ENCODE measurements around the gene NECAB2.

Gene NECAB2

GRCh38 chr16:84020353-84020752 is 52.3 kb downstream of the NECAB2 start:
- Histone ChIP-seq H3K79me2 (ENCODE audit: insufficient read depth, low read length) (no peaks in the 10 kb centered on the region), H3K9me3 (ENCODE audit: insufficient read depth, low read depth, low read length) (no peaks in the 10 kb centered on the region)

GRCh38 chr16:84021488-84021887 is 53.4 kb downstream of the NECAB2 start:
- H2AFZ ChIP-seq (ENCODE audit: low read length): no peak overlapping the region
- no peaks in the 10 kb centered on the region for H3K27me3 ChIP-seq (ENCODE audit: insufficient read depth, low read length, poor library complexity, severe bottlenecking)
- no peak overlapping the region for H3K4me2 ChIP-seq (ENCODE audit: low read depth, low read length, poor library complexity, severe bottlenecking)
- no peaks in the 10 kb centered on the region for H3F3A ChIP-seq (ENCODE audit: low read depth)
- no peaks in the 10 kb centered on the region for H3K36me3 ChIP-seq (ENCODE audit: insufficient read depth, low read length)
- no peaks in the 10 kb centered on the region for H3K9me3 ChIP-seq (ENCODE audit: insufficient read depth, low read depth, low read length)
- H3K4me1 ChIP-seq (ENCODE audit: insufficient read depth, low read length, poor library complexity, severe bottlenecking): no peaks in the 10 kb centered on the region
- H3K4me3 ChIP-seq (ENCODE audit: low read length, poor library complexity, severe bottlenecking): no peak overlapping the region
- H3K9ac ChIP-seq (ENCODE audit: low read depth, low read length, poor library complexity, severe bottlenecking): no peak overlapping the region
- TF ChIP-seq EZH2phosphoT487 (IDR thresholded peaks at IDR 0.05; ENCODE audit: borderline replicate concordance): no peak
- no peak for TF ChIP-seq CTCF (conservative IDR thresholded peaks at IDR 0.05; ENCODE audit: low read length)
- H3K79me2 ChIP-seq (ENCODE audit: insufficient read depth, low read length): no peaks in the 10 kb centered on the region
- H3K9me2 ChIP-seq (replicated peaks; ENCODE audit: low read depth, low read length): no peaks in the 10 kb centered on the region
- no peaks in the 10 kb centered on the region for H4K20me1 ChIP-seq (ENCODE audit: insufficient read depth, low read length, poor library complexity, severe bottlenecking)

More at GRCh38 chr16:84020353-84020752, 52.3 kb downstream of the NECAB2 start:
- H3K9ac ChIP-seq (ENCODE audit: low read depth, low read length, poor library complexity, severe bottlenecking): no peak overlapping the region
- H4K20me1 ChIP-seq (ENCODE audit: insufficient read depth, low read length, poor library complexity, severe bottlenecking): no peaks in the 10 kb centered on the region
- H3F3A ChIP-seq (ENCODE audit: low read depth): no peaks in the 10 kb centered on the region
- H3K4me2 ChIP-seq (ENCODE audit: low read depth, low read length, poor library complexity, severe bottlenecking): no peak overlapping the region
- H2AFZ ChIP-seq (ENCODE audit: low read length): no peak overlapping the region
- no peaks in the 10 kb centered on the region for H3K27me3 ChIP-seq (ENCODE audit: insufficient read depth, low read length, poor library complexity, severe bottlenecking)
- TF ChIP-seq EZH2phosphoT487 (IDR thresholded peaks at IDR 0.05; ENCODE audit: borderline replicate concordance) (no peak), CTCF (conservative IDR thresholded peaks at IDR 0.05; ENCODE audit: low read length) (no peak)
- no peaks in the 10 kb centered on the region for H3K36me3 ChIP-seq (ENCODE audit: insufficient read depth, low read length)
- no peaks in the 10 kb centered on the region for H3K4me1 ChIP-seq (ENCODE audit: insufficient read depth, low read length, poor library complexity, severe bottlenecking)
- no peaks in the 10 kb centered on the region for H3K9me2 ChIP-seq (replicated peaks; ENCODE audit: low read depth, low read length)
- H3K4me3 ChIP-seq (ENCODE audit: low read length, poor library complexity, severe bottlenecking): no peak overlapping the region

GRCh38 chr16:84022644-84023043 is 54.6 kb downstream of the NECAB2 start:
- Histone ChIP-seq H2AFZ (ENCODE audit: low read length) (no peak overlapping the region), H3K4me2 (ENCODE audit: low read depth, low read length, poor library complexity, severe bottlenecking) (no peak overlapping the region)

More at GRCh38 chr16:84022644-84023043, 54.6 kb downstream of the NECAB2 start:
- Histone ChIP-seq H3K9me2 (replicated peaks; ENCODE audit: low read depth, low read length) (no peaks in the 10 kb centered on the region), H3K36me3 (ENCODE audit: insufficient read depth, low read length) (no peaks in the 10 kb centered on the region), H3K4me3 (ENCODE audit: low read length, poor library complexity, severe bottlenecking) (no peak overlapping the region), H3F3A (ENCODE audit: low read depth) (no peaks in the 10 kb centered on the region), H3K4me1 (ENCODE audit: insufficient read depth, low read length, poor library complexity, severe bottlenecking) (no peaks in the 10 kb centered on the region), H3K9me3 (ENCODE audit: insufficient read depth, low read depth, low read length) (no peaks in the 10 kb centered on the region), H3K9ac (ENCODE audit: low read depth, low read length, poor library complexity, severe bottlenecking) (no peak overlapping the region), H3K79me2 (ENCODE audit: insufficient read depth, low read length) (no peaks in the 10 kb centered on the region), H4K20me1 (ENCODE audit: insufficient read depth, low read length, poor library complexity, severe bottlenecking) (no peaks in the 10 kb centered on the region), H3K27me3 (ENCODE audit: insufficient read depth, low read length, poor library complexity, severe bottlenecking) (no peaks in the 10 kb centered on the region)
- no peak for TF ChIP-seq EZH2phosphoT487 (IDR thresholded peaks at IDR 0.05; ENCODE audit: borderline replicate concordance)
- TF ChIP-seq CTCF (conservative IDR thresholded peaks at IDR 0.05; ENCODE audit: low read length): no peak
